Fibroblast of pulmonary artery (primary cell): ENCODE data around the gene HYAL3.
"Not testable (repeated sequence)": the region's sequence is repeated elsewhere in the genome, so short reads cannot be mapped to it uniquely, and the experiment has no call there.

Source experiments
- DNase-seq: peaks from one replicate; pipeline ENCODE4 v3.0.0-alpha.2; 2010; ENCODE audit warnings: low read depth
- H3K4me3 ChIP-seq: replicated peaks from 2 replicates; pipeline ENCODE4 v1.5.1; 2011; ENCODE audit warnings: low read depth, mild to moderate bottlenecking, control low read depth, low read length, moderate library complexity
- TF ChIP-seq, protein P1 (sequence below): IDR thresholded peaks from 2 replicates; pipeline ENCODE4 v1.5.1; 2011; ENCODE audit warnings: mild to moderate bottlenecking, control low read depth, low read length, inconsistent platforms; ENCODE audit errors: missing control alignments

Gene HYAL3

DNA sequence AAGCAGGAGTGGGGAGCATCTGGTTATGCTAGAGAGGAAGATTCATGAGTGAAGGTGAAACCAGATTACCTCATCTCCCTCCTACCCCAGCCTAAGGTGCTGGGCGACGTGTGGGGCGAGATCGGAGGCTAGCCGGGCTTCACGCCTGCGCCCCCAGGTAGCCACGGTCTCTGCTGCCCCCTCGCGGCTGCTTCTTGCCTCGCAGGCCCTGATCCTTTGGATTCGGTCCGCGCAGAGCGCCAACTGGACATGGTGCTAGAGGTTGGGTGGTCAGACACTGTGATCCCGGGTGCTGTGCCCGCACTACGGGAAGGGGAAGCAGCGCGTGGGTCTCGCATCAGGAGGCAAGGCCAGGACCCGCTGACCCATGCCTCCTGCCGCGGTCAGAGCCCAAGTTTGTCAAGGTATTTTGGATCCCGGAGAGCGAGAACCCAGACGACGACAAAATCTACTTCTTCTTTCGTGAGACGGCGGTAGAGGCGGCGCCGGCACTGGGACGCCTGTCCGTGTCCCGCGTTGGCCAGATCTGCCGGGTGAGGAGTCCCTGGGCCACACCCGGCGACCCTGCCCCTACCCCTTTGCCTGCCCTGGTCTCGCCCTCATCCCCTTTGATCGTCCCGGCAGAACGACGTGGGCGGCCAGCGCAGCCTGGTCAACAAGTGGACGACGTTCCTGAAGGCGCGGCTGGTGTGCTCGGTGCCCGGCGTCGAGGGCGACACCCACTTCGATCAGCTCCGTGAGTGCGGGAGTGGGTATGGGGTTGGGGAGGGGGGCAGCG is 26.1 kb downstream of the HYAL3 start:
- peak; percentile 75 for DNase-seq
- TF ChIP-seq, protein P1, sequence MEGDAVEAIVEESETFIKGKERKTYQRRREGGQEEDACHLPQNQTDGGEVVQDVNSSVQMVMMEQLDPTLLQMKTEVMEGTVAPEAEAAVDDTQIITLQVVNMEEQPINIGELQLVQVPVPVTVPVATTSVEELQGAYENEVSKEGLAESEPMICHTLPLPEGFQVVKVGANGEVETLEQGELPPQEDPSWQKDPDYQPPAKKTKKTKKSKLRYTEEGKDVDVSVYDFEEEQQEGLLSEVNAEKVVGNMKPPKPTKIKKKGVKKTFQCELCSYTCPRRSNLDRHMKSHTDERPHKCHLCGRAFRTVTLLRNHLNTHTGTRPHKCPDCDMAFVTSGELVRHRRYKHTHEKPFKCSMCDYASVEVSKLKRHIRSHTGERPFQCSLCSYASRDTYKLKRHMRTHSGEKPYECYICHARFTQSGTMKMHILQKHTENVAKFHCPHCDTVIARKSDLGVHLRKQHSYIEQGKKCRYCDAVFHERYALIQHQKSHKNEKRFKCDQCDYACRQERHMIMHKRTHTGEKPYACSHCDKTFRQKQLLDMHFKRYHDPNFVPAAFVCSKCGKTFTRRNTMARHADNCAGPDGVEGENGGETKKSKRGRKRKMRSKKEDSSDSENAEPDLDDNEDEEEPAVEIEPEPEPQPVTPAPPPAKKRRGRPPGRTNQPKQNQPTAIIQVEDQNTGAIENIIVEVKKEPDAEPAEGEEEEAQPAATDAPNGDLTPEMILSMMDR, result peak; percentile 92
- peak overlapping the region; percentile 36 for H3K4me3 ChIP-seq

DNA sequence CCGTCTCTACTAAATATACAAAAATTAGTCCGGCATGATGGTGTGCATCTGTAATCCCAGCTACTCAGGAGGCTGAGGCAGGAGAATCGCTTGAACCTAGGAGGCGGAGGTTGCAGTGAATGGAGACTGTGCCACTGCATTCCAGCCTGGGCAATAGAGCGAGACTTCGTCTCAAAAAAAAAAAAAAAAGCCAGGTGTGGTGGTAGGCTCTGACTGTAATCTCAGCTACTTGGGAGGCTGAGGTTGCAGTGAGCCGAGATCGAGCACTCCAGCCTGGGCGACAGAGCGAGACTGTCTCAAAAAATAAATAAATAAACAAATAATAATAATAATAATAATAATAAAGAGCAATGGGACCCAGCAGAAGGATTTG is 26.7 kb downstream of the HYAL3 start:
- not testable (repeated sequence) for DNase-seq, H3K4me3 ChIP-seq

DNA sequence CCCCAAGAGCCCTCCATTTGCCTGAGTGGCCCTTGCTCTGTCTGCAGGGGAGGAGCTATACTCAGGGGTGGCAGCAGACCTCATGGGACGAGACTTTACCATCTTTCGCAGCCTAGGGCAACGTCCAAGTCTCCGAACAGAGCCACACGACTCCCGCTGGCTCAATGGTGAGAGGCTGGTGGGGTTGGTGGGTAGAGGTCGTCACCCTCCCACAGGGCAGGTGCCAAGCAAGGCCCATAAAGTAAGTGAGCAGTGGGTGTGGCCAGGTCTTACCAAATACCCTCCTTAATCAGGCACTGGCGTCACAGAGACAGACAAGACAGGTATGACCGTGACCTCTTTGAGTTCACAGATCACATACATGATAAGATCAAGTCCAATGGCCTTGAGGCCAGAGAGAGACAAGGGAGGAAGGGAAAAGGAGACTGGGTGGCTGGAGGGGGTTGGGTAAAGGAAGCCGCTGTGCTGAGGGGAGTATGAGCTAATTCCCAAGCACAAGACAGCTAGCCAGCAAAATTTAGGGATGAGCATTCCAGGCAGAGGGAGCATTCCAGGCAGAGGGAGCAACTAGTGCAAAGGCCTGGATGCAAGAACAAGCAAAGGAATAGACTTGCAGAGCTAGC is 27.8 kb downstream of the HYAL3 start:
- no peak overlapping the region for H3K4me3 ChIP-seq
- DNase-seq, result no peak
- TF ChIP-seq, protein P1, result no peak

DNA sequence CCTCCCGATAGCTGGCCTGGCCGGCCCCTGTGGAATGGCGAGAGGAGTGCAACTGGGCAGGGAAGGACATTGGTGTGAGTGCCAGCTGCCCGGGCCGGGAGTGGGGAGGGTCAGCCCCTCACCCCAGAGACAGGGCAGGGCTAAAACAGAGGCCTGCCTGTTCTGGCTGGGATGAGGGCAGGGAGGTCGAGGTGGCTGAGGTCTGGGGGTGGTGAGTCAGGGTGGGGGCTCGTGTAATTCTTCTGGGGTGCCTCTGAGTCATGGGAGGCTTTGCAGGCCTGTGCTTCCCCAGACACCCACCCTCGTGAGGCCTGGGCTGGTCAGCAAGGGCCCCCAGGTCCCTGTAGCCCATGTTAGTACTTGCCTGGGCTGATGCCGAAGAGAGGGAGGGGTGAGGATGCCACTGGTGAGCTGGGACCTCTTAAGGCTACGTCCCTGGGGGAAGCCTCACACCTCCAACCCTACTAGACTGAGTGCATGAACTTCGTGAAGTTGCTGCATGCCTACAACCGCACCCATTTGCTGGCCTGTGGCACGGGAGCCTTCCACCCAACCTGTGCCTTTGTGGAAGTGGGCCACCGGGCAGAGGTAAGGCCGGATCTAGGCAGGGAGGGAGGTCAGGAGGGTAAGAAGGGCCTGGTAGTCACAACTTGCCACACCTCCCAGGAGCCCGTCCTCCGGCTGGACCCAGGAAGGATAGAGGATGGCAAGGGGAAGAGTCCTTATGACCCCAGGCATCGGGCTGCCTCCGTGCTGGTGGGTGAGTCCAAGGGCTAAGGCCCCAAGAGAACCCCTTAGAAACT is 28.6 kb downstream of the HYAL3 start:
- DNase-seq, result no peak
- TF ChIP-seq, protein P1, result no peak
- no peak overlapping the region for H3K4me3 ChIP-seq

DNA sequence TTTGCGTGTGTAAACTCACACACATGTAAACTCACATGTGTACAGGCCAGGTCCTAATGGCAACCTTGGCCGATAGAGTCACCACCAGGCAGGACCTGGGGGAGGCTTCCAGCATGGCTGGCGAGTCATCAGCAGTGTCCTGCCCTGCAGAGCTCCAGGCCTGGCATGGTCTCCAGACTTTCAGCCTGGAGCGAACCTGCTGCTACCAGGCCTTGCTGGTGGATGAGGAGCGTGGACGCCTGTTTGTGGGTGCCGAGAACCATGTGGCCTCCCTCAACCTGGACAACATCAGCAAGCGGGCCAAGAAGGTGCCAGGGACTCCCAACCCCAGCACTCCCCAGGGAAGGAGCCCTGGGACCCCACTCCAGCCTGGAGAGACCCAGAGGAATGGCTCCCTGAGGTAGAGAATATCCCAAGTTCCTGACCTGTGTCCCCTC is 29.2 kb downstream of the HYAL3 start:
- TF ChIP-seq, protein P1, result no peak
- peak; percentile 49 for DNase-seq
- H3K4me3 ChIP-seq, result no peak overlapping the region

DNA sequence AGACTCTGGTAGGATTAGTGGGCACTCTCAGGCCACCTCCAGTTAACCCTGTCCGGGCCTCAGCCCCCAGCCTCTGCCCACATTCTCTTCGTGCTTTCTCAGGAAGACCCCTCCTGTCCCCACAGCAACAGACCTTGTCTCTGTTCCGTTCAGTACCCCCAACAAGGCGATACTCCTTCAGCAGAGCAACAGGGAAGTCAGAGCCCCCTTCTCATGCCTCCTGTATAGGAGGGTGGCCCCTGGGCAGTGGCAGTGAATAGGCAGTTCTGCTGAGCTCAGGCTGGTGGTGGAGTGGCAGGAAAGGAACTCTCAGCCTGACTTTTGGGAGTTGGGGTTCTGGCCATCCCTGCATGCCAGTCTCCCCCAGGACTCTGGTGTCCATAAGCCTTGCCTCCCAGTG is 29.7 kb downstream of the HYAL3 start:
- DNase-seq, result no peak
- H3K4me3 ChIP-seq, result no peak overlapping the region
- TF ChIP-seq, protein P1, result no peak
